SK-N-SH (cell line): ENCODE data around the gene PRPH.

ENCODE experiments used
- ELF1 ChIP-seq: IDR thresholded peaks from 2 replicates; pipeline ENCODE4 v1.4.0; 2012
- FOSL2 ChIP-seq: IDR thresholded peaks from 2 replicates; pipeline ENCODE4 v1.4.0; 2012; ENCODE audit warnings: low read depth, mild to moderate bottlenecking, moderate library complexity, borderline replicate concordance
- FOXJ3 ChIP-seq: sonication (generic); formaldehyde crosslinking; IDR thresholded peaks from 2 replicates; pipeline ENCODE4 v1.5.1; 2020; ENCODE audit warnings: mild to moderate bottlenecking, missing genetic modification reagents
- GATA2 ChIP-seq: sonication (generic); formaldehyde crosslinking; IDR thresholded peaks from 2 replicates; pipeline ENCODE4 v1.5.0; 2020; ENCODE audit warnings: mild to moderate bottlenecking, missing genetic modification reagents
- JUND ChIP-seq: IDR thresholded peaks from 2 replicates; pipeline ENCODE4 v1.4.0; 2012
- POLR2AphosphoS5 ChIP-seq: IDR thresholded peaks from 2 replicates; pipeline ENCODE4 v1.6.1; 2012; ENCODE audit warnings: low read depth, low read length
- SMC3 ChIP-seq: IDR thresholded peaks from 2 replicates; pipeline ENCODE4 v1.6.1; 2012; ENCODE audit warnings: low read depth, low read length, improper control_type of control experiment
- TAF1 ChIP-seq: IDR thresholded peaks from 2 replicates; pipeline ENCODE4 v1.6.1; 2012; ENCODE audit warnings: low read depth, mild to moderate bottlenecking, low read length, moderate library complexity, borderline replicate concordance
- YY1 ChIP-seq: IDR thresholded peaks from 2 replicates; pipeline ENCODE4 v1.4.0; 2012; ENCODE audit warnings: low read depth, mild to moderate bottlenecking
- TF ChIP-seq, protein P1 (sequence below): fragments of 200-600 bp; sonication (generic); IDR thresholded peaks from 2 replicates; pipeline ENCODE4 v1.6.1; 2017; ENCODE audit warnings: antibody characterized with exemption, mild to moderate bottlenecking, moderate library complexity
- TF ChIP-seq, protein P2 (sequence below): fragments of 150-350 bp; IDR thresholded peaks from 2 replicates; pipeline ENCODE4 v1.6.1; 2016; ENCODE audit warnings: mild to moderate bottlenecking, low read depth, low read length
- TF ChIP-seq, protein P3 (sequence below): IDR thresholded peaks from 2 replicates; pipeline ENCODE4 v1.4.0; 2012; ENCODE audit warnings: low read depth, borderline replicate concordance

DNA sequence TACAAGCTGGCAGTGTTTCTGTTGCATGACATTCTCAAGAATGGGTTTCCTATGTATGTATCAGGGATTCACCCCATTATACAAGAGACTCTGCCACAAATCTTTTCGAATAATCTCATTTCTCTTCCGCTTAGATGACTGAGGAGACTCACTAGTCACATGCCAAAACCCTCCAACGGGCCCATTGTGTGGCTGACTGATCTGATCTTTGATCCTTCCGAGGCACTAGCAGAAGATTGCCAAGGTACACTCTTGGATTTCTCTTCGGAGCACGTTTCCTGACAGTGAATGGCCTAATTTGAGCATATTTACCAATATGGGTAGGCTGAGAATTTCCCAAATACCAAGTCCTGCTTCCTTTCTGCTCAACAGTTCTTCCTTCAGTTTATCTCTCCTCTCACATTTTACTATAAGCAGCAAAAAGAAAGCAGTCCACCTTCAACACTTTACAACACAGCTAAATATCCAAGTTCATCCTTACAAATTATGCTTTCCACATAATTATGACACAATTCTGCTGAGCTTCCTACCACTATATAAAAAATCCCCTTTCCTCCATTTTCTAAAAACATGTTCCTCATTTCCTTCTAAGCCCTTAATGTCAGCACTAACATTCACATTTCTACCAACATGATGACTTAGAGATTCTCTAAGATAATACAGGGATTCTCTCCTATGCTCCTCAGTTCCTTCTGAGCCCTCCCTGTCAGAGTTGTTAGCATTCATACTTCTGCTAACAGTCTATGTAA is 11.0 kb downstream of the PRPH start:
- no peak for TF ChIP-seq SMC3
- TF ChIP-seq POLR2AphosphoS5 = no peak
- TF ChIP-seq, protein P1, sequence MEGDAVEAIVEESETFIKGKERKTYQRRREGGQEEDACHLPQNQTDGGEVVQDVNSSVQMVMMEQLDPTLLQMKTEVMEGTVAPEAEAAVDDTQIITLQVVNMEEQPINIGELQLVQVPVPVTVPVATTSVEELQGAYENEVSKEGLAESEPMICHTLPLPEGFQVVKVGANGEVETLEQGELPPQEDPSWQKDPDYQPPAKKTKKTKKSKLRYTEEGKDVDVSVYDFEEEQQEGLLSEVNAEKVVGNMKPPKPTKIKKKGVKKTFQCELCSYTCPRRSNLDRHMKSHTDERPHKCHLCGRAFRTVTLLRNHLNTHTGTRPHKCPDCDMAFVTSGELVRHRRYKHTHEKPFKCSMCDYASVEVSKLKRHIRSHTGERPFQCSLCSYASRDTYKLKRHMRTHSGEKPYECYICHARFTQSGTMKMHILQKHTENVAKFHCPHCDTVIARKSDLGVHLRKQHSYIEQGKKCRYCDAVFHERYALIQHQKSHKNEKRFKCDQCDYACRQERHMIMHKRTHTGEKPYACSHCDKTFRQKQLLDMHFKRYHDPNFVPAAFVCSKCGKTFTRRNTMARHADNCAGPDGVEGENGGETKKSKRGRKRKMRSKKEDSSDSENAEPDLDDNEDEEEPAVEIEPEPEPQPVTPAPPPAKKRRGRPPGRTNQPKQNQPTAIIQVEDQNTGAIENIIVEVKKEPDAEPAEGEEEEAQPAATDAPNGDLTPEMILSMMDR = no peak
- no peak for TF ChIP-seq YY1
- no peak for TF ChIP-seq ELF1
- TF ChIP-seq, protein P2, sequence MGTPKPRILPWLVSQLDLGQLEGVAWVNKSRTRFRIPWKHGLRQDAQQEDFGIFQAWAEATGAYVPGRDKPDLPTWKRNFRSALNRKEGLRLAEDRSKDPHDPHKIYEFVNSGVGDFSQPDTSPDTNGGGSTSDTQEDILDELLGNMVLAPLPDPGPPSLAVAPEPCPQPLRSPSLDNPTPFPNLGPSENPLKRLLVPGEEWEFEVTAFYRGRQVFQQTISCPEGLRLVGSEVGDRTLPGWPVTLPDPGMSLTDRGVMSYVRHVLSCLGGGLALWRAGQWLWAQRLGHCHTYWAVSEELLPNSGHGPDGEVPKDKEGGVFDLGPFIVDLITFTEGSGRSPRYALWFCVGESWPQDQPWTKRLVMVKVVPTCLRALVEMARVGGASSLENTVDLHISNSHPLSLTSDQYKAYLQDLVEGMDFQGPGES = no peak
- TF ChIP-seq, protein P3, sequence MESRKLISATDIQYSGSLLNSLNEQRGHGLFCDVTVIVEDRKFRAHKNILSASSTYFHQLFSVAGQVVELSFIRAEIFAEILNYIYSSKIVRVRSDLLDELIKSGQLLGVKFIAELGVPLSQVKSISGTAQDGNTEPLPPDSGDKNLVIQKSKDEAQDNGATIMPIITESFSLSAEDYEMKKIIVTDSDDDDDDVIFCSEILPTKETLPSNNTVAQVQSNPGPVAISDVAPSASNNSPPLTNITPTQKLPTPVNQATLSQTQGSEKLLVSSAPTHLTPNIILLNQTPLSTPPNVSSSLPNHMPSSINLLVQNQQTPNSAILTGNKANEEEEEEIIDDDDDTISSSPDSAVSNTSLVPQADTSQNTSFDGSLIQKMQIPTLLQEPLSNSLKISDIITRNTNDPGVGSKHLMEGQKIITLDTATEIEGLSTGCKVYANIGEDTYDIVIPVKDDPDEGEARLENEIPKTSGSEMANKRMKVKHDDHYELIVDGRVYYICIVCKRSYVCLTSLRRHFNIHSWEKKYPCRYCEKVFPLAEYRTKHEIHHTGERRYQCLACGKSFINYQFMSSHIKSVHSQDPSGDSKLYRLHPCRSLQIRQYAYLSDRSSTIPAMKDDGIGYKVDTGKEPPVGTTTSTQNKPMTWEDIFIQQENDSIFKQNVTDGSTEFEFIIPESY = no peak
- TF ChIP-seq GATA2 (CRISPR knock-in tag) = no peak
- TF ChIP-seq FOSL2 = no peak
- TF ChIP-seq JUND = no peak
- TF ChIP-seq TAF1 = no peak
- no peak for TF ChIP-seq FOXJ3
